ENCODE measurements around the gene DYNC2H1. TPM values are rescaled to one million over a fixed set of nuclear protein-coding genes. Genes with fewer than 3 reads are reported as not detected.

The DYNC2H1 gene
- total RNA-seq, 1 experiment from 2014 or later, result 44.0 TPM

- POLR2A ChIA-PET (ENCODE audit: low non-redundant PET), result no interaction called here
- no peaks in the 10 kb centered on the region for H3K27me3 ChIP-seq (replicated peaks; ENCODE audit: insufficient read depth, low read depth, low read length, poor library complexity)
- H3K27ac ChIP-seq (ENCODE audit: low read depth, low read length, poor library complexity, severe bottlenecking), result no peak overlapping the region
- TF ChIP-seq CTCF (conservative IDR thresholded peaks at IDR 0.05; ENCODE audit: low read depth, low read length), result no peak
- TF ChIP-seq EZH2 (IDR thresholded peaks at IDR 0.05; ENCODE audit: borderline replicate concordance, low read depth, low read length, poor library complexity, severe bottlenecking), result no peak
- no peaks in the 10 kb centered on the region for H3K36me3 ChIP-seq (ENCODE audit: insufficient read depth, low read length, poor library complexity, severe bottlenecking)
- no peak overlapping the region for H3K4me3 ChIP-seq (ENCODE audit: low read depth, low read length, poor library complexity, severe bottlenecking)
- intact Hi-C loops (cut with micrococcal nuclease; ENCODE audit: unreplicated experiment), result no loop called here
- CTCF ChIA-PET, result no interaction called here
- no peaks in the 10 kb centered on the region for H3K4me1 ChIP-seq (ENCODE audit: insufficient read depth, low read length, poor library complexity, severe bottlenecking)
- no peak for DNase-seq (ENCODE audit: low spot score)
- BruUV-seq (replicated peaks), result no TSS peak
- H3K9me3 ChIP-seq (ENCODE audit: low read depth, low read length, poor library complexity, severe bottlenecking), result no peaks in the 10 kb centered on the region
Observed at GRCh38 chr11:103453915-103454709, 344.9 kb downstream of the DYNC2H1 start.

GRCh38 chr11:103464420-103464819 lies 355.2 kb downstream of the DYNC2H1 start:
- intact Hi-C loops (cut with micrococcal nuclease; ENCODE audit: unreplicated experiment), result no loop called here
- DNase-seq (ENCODE audit: low spot score), result no peak
- Histone ChIP-seq H3K9me3 (ENCODE audit: low read depth, low read length, poor library complexity, severe bottlenecking) (no peaks in the 10 kb centered on the region), H3K27ac (ENCODE audit: low read depth, low read length, poor library complexity, severe bottlenecking) (no peak overlapping the region), H3K27me3 (replicated peaks; ENCODE audit: insufficient read depth, low read depth, low read length, poor library complexity) (no peaks in the 10 kb centered on the region), H3K4me3 (ENCODE audit: low read depth, low read length, poor library complexity, severe bottlenecking) (no peak overlapping the region), H3K36me3 (ENCODE audit: insufficient read depth, low read length, poor library complexity, severe bottlenecking) (no peaks in the 10 kb centered on the region), H3K4me1 (ENCODE audit: insufficient read depth, low read length, poor library complexity, severe bottlenecking) (no peaks in the 10 kb centered on the region)
- BruUV-seq (replicated peaks), result no TSS peak
- ChIA-PET CTCF (no interaction called here), POLR2A (ENCODE audit: low non-redundant PET) (no interaction called here)
- TF ChIP-seq CTCF (conservative IDR thresholded peaks at IDR 0.05; ENCODE audit: low read depth, low read length), result no peak
- no peak for TF ChIP-seq EZH2 (IDR thresholded peaks at IDR 0.05; ENCODE audit: borderline replicate concordance, low read depth, low read length, poor library complexity, severe bottlenecking)

- no peaks in the 10 kb centered on the region for H3K4me1 ChIP-seq (ENCODE audit: insufficient read depth, low read length, poor library complexity, severe bottlenecking)
- ChIA-PET CTCF (no interaction called here), POLR2A (ENCODE audit: low non-redundant PET) (no interaction called here)
- BruUV-seq (replicated peaks), result no TSS peak
- DNase-seq (ENCODE audit: low spot score), result no peak
- H3K27ac ChIP-seq (ENCODE audit: low read depth, low read length, poor library complexity, severe bottlenecking), result no peak overlapping the region
- H3K27me3 ChIP-seq (replicated peaks; ENCODE audit: insufficient read depth, low read depth, low read length, poor library complexity), result no peaks in the 10 kb centered on the region
- no peaks in the 10 kb centered on the region for H3K36me3 ChIP-seq (ENCODE audit: insufficient read depth, low read length, poor library complexity, severe bottlenecking)
- no peaks in the 10 kb centered on the region for H3K9me3 ChIP-seq (ENCODE audit: low read depth, low read length, poor library complexity, severe bottlenecking)
- intact Hi-C loops (cut with micrococcal nuclease; ENCODE audit: unreplicated experiment), result no loop called here
- no peak for TF ChIP-seq EZH2 (IDR thresholded peaks at IDR 0.05; ENCODE audit: borderline replicate concordance, low read depth, low read length, poor library complexity, severe bottlenecking)
- TF ChIP-seq CTCF (conservative IDR thresholded peaks at IDR 0.05; ENCODE audit: low read depth, low read length), result no peak
- no peak overlapping the region for H3K4me3 ChIP-seq (ENCODE audit: low read depth, low read length, poor library complexity, severe bottlenecking)
Observed at GRCh38 chr11:103465555-103466140, 356.4 kb downstream of the DYNC2H1 start.

Measured in A673 (cell line).